Stimulated activated naive CD4-positive, alpha-beta T cell (primary cell): ENCODE data around the gene NTRK2.

Experiments used
- DNase-seq, 6 experiments: peaks; one replicate each; lab custom pipeline; 2025; lab: John Stamatoyannopoulos, UW

NTRK2 gene

DNA sequence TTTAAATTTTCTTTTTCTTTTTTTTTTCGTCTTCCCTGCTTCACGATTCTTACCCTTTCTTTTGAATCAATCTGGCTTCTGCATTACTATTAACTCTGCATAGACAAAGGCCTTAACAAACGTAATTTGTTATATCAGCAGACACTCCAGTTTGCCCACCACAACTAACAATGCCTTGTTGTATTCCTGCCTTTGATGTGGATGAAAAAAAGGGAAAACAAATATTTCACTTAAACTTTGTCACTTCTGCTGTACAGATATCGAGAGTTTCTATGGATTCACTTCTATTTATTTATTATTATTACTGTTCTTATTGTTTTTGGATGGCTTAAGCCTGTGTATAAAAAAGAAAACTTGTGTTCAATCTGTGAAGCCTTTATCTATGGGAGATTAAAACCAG, 352.2 kb downstream of the NTRK2 start:
- DNase-seq: no peak

DNA sequence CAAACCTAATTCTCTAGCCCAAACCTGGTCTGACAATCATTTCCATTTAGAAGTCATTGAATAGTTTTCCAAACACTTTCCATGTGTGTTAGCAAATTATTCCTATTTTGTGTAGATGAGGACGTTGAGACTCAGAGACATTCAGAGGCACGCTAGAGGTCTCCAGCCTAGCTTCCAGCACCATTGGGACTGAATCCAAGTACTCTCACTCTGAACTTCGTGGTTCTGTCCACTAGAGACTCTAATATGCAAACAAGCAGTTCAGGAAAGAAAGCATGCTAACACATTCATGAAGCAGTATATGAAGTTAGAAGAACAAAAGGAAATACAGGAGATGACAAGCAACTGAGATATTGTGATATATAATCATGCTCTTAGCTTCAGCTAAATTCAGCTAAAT, 354.8 kb downstream of the NTRK2 start:
- DNase-seq: no peak

DNA sequence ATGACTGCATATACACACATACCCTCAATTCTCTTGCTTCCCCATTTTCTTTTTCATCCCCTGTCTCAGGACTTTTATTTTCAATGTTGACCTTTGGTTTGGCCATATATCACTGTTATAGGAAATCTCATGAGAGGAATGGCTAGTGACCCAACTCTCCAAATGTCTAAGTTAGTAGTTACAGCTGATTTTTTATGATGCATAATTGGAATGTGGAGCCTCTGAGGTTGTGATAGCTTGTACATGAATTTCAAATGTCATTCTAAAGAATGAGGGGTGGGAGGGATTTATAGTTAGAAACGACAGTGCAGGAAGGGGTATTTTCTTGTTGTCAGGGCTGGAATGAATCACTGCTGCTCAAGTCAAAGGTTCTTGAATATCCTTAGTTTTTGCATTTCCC, 356.1 kb downstream of the NTRK2 start:
- no peak for DNase-seq

DNA sequence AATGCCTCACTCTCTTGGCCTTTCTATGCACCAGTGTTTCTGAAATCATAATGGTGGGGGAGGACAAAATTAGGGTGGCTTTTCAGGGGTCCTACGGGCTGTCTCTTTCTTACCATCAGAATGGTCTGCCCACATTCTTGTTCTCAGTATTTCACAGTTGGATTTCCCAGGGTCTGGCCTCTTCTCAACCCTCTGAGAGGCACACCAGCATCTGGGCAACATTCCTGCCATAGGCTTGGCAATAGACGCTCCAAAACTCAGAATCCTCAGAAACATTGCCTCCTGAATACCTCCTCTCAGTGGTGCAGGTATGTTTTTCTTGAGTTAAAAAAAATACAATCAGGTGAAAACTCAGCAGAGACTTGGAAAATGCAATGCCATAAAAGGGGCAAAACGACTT, 358.3 kb downstream of the NTRK2 start:
- no peak for DNase-seq

DNA sequence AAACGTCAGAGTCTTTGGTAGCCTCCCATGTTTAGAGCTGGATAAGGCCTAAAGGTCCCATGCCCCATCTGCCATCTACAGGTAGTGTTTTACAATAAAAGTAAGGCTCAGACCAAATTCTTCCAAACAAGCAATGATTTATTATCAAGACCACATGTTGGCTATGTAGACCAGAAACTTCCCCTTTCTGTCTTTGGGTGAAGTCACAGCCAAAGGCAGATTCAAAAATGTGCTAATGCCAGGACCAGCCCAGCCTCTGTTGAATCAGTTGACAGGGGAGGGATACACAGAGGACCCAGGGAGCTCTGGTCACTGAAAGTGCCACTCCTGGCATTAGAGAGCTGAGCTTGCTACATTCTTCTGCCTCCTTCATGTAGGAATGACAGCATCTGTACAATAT, 360.8 kb downstream of the NTRK2 start:
- no peak for DNase-seq

DNA sequence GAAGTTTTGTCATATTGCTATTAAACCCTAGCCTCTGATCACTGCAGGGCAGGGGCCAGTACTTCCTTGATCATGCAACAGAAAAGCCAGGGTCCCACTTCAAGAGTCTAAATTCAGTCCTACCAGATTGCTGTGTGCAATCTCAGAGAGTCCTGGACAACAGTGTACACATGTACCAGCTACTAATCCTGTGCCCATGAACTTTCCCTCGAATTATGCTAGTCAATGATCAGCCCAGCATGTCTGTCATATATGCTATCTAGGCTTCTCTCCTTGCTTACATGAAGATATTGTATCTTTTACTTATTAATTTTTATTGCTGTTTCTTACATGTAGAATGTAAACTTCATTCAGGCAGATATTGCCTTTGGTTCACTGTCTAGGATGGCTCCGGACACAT, 367.0 kb downstream of the NTRK2 start:
- DNase-seq: no peak

DNA sequence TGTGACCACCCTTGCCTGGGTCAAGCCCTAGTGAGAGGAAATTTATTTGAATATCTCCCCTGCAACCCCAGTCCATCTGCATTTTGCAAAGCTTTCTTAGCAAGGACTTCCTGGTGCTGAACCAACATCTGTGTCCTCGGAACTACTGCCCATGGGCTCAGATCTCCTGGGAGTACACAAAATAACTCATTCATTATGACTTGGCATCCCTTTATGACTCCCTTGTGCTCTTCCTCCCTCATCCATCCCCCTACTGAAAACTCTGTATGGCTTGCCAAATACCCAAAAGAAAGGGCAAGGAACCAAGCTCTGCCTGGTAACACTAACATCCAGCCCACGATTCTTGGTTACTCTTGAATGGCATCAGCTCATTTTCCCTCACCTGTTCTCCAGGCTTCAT, 368.5 kb downstream of the NTRK2 start:
- no peak for DNase-seq

DNA sequence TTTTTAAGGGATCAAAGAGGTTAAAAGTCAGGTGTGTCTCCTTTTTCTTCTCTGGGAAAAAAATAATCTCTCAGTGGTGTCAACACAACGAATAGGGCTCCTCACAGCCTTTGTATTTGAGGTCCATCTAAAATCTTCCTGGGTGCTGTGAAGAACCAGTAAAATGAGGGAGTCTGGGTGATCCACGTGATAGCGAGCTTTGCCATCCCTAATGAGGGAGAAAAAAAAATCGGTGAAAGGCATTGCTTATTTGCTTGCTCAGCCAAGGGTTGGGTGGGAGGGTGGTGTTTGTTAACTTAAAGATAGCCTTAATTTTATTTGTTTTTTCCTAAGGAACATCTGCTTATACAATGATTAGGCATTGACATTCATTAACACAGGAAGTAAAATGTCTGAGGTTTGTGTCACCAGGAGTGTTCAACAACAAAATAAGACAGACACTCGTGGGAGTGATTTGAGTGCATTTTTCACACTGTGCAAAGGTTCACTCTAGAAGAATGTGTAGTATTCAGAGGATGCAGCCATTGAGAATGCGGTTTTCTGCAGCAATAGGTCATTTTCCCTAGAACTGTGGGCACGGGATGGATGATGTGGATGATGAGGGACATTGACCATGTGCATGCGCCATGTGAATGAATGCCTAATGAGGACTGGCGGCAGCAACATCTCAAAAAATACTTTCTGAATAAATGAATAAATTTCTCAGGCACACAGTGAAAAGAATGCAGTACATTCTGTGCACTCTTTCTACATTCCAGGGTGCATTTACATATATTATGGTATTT, 369.5 kb downstream of the NTRK2 start:
- DNase-seq: no peak

DNA sequence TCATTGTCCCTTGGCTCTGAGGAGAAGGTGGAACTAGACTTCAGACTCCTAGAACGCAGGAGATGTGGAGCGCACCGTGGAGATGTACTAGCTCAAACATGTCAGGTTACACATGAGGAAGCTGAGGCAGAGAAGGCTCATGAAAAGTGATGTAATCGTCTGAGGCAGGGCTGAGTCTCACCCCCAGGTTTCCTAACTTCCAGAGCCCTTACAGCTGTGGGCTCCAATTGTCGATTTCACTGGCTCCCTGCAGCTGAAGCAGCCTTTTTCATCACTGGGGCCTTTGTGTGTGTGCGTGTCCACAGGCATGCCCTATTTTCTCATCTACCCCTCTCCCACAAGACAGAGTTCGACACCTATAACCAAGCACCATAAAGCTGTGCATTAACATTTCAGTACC, 370.6 kb downstream of the NTRK2 start:
- DNase-seq: no peak

DNA sequence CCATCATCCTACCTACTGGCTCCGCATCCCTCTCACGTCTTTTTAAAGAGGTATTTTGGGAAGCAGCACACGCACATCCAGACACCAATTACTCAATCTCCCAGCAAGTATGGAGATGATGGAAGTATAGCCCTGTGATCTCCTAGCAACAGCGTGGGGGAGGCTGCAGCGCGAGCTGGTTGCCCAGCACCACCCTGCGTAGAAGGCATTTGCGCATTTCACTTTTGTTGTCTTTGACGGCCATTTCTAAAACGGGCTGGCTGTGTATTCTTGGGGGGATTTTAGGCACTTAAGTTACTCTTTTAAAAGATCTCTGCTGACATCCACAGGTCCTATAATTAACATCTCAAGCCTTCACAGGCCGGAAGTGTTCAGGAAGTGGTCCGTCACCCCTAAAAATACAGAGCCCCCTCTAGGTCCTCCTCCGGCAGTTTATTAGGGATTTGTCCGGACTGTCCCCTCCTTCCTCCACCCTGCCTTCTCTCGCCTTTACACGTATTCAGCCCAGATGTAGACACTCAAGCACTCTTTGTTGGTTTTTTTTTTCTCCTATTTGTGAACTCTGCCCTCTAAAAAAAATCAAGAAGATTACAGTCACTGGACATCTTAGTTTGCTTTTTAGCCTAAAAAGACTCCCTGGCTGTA, 371.4 kb downstream of the NTRK2 start:
- no peak for DNase-seq

DNA sequence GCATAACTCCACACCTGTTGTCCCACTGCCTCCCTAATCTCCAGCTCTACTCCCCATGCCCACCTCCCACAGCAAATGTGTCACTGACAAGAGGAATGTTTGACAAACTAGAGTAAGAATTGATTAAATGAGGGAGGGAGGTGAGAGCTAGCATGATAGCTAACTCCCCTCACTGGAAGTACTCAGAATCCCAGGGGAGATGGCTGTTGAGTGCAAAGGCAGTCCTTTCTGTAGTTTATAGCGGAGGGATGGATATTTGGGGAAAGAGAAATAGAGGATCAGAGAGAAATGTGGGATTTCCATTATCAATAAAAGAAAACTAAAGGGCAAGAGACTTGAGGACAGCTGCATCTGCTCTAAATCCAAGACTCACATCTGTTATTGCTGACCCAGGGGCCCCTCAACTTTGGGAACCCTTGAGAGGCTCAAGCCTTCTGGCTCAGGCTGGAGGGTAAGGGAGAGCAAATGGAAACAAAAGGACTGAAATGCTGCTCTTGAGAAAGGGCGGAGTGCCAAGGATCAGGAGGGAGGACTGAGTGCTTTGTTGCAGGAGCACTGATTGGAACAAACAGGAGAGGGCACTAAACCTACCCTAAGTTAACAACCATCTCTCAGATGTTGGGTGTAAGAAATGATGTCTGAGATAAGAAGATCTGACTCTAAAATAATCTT, 372.1 kb downstream of the NTRK2 start:
- no peak for DNase-seq

DNA sequence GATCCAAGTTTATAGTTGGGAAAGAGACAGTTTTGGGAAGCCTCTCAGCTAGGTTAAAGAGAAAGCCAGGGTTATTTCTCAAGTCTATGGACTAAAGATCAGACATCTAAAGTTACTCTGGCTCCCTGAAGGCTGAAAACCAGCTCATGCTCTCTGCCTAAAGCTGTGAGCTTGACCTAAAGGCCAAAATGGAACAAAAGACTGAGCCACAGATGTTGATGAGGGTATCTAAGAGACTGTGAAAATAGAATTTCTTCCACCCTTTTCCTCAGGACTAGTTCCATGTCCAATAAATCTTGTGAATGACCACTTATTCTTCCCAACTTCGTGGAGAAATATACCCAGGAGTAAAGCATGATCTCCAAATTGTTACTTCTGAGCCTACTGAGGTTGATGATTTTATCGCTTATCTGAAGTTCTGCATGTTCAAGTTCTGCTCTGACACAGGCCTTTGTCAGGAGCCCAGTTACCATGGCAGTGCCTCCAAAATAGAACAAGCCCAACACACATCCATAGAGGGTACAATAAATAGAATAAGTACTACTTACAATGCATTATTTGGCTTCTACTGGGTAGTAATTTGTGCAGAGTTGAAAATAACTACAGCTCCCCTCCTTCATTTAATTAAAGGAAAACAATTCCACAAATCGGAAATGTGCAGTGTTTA, 373.6 kb downstream of the NTRK2 start:
- DNase-seq: no peak

DNA sequence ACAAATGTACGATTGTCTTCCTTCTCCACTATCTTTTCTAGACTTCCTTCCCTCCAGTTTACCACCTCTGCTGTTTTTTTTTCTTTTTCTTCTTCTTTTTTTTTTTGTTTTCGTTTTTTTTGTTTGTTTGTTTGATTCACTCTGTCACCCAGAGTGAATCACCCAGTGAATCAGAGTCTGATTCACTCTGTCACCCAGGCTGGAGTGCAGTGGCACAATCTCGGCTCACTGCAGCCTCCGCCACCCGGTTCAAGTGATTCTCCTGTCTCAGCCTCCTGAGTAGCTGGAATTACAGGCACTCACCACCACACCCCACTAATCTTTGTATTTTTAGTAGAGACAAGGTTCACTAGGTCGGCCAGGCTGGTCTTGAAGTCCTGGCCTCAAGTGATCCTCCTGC, 375.7 kb downstream of the NTRK2 start:
- no peak for DNase-seq

DNA sequence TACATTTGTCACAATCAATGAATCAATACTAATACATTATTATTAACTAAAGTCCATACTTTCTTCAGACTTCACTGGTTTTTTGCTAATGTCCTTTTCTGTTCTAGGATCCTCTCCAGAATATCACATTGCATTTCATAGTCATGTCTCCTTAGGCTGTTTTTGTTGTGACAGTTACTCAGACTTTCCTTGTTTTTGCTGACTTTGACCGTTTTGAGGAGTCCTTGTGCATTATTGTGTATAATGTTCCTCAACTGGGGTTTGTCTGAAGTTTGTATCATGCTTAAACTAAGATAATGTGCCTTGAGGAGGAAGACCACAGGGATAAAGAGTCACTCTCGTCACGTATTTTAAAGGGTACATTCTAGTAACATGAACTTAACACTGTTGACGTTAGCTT, 376.9 kb downstream of the NTRK2 start:
- DNase-seq: no peak

DNA sequence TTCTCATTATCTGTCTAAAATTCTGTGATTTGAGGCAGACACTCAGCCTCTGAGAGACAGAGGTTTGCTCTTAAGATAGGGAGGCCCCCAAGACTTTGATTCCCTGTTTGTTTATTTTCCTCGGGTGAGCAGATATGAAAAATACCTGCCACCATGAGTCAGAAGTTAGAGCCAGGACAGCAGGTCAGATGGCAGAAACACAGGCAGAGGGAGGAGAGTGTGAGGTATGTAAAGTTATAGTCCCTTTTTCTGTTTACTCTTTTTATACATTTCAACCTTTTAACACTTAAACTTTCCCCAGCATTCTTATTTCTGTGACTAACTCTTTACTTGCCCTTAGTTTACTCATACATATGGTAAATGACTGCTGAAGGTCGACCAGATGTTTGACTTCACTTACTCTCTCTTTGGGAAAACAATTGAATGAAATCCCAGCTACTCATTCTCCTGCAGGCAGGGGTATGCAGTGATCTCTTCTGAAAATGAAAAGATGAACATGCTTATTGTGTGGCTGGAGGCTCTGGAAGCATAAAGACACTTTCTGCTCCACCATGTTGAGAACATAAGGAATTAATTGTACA, 383.8 kb downstream of the NTRK2 start:
- DNase-seq: no peak

DNA sequence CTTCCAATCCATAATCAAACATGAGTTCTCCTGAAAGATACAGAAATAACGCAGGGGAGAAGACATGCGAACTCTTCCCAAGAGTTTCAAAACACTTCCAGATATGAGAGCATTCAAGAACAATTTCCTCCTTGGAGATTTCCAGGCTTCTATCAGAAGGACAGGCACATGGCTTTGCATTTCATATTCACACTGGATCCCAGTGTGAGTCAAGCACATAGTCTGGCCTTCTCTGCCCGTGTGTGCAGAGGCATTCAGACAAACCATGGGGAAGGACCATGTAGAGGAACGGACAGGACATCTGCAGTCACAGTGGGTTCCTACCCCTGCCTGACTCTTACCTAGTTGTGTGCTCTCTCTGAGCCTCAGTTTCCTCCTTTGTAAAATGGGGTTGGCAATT, 384.5 kb downstream of the NTRK2 start:
- no peak for DNase-seq

DNA sequence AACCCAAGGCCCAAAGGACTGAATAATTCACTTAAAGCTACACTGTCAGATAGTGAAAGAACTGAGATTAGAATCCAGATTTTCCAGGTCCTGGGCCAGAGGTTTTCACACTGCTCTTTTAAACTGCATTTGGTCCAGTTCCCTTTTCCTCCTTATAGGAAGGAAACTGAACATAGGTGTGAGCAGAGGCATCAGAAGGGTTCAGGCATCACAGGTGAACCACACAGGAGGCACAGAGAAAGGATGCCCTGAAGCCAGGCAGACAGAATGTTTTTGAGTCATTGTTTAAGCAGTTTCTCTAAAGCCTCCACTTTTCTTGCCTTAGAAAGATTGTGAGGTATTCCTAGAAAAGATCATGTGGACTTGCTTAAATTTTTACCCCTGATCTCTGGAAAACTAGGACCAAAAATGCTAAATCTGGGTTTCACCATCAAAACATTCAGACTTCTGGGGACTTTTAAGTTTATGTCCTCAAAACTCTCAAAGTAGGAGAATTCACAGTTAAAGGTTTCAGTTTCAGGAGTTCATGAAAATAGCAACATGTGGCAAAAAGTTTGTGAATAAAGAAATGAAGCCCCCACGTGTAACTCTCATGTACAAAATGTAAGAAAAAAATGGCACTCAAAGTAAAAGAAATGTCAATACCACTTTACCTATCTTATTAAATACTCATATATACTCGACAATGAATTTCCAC, 386.1 kb downstream of the NTRK2 start:
- no peak for DNase-seq

DNA sequence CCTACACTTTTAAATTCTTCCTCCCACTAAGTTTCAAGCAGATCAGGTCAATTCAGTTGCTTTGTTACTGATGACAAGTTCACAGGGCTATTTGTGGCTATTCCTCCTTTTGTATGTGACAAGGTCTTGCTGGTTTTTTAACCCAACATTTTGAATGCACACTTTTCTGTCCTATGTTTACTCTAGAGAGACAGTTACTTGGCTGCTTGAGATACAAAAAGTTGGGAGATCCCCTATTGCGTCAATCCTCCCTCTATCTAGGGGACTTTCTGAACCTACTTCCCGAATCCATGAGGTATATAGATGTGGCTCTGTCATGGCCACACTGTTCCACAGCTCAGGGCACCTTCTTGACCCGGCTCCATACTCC, 386.7 kb downstream of the NTRK2 start:
- DNase-seq: no peak

DNA sequence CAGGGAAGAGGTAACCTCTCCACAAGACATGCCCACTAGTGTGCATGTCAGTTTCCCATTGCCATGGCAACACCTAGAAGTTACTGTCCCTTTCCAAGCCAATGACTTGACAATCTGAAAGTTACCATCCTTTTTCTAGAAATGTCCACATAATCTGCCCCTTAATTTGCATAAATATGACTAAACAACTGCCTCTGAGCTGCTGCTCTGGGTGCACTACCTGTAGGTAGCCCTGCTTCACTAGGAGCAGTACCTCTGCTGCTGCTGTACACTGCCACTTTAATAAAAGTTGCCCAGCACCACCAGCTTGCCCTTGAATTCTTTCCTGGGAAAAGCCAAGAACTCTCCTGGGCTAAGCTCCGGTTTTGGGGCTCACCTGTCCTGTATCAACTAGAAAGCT, 392.4 kb downstream of the NTRK2 start:
- no peak for DNase-seq

DNA sequence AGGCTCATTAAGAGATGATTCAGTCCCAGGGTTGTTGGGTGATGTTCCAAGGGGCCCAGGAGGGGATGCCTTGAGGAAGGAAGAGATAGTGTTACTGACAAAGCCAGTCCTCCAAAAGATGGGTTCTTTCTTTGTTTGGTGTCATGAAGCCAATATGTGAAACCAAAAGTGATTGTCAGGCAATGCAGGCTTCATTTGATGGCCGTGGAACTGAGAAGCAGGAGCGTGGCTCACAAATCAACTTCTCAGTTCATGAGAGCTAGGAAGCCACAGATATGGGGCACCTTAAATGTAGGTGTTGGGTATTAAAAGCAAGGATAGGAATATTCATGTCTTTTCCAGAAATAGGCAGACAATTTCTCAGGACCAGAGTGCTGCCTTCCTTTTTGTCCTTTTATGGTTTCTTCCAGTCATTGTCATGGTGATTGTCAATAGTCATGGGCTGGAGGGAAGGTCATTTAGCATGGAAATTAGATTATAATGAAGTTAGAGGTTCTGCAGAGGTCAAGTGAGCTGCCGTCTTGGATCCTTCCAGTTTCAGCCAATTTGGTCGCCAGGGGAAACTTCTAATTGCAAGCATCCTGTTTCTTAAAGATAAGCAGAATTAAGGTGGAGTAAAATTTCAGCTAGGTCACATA, 393.0 kb downstream of the NTRK2 start:
- DNase-seq: no peak

DNA sequence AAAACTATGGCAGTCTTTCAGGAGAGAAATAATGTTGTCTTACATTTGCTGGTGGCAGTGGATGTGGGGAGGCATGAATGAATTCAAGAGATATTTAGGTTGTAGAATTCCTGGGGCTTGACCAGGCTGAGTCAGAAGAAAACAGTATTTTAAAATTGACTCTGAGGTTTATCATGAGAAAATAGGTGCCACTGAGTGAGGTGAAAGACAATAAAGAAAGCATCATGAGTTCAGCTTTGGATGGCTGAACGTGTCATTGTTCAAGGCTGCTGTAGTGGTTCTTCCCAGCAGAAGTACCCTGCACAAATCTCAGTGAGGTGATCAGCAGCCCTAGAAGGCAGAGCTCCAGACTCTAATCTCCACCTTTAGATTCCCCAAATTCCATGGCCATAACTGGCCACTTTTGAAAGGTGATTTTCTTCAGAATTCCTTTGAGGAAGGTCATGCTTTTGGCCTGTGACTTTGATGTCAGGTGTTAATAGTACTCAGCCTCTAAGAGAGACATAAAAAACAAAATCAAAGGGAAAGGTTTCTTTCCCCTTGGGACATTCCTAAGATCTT, 395.4 kb downstream of the NTRK2 start:
- no peak for DNase-seq
